HG02840 (cell line): ENCODE results near the gene GARRE1.

ENCODE experiments used
- ATAC-seq: cut with Tn5 transposase; IDR thresholded peaks from one replicate; pipeline ENCODE4 v1.9.1; 2021; ENCODE audit warnings: mild to moderate bottlenecking, moderate library complexity, moderate number of reproducible peaks; ENCODE audit not compliant: unreplicated experiment, low FRiP score

Gene GARRE1

GRCh38 chr19:34287662-34288140 lies 33.3 kb downstream of the GARRE1 start:
- no peak for ATAC-seq

- ATAC-seq = no peak
These were observed 34.0 kb downstream of the GARRE1 start for GRCh38 chr19:34288381-34288780.

GRCh38 chr19:34291235-34291634 lies 36.9 kb downstream of the GARRE1 start:
- no peak for ATAC-seq

- no peak for ATAC-seq
These were observed 40.7 kb downstream of the GARRE1 start for GRCh38 chr19:34295103-34295502.

GRCh38 chr19:34298891-34299520 lies 44.7 kb downstream of the GARRE1 start:
- ATAC-seq = no peak

- no peak for ATAC-seq
These were observed 45.2 kb downstream of the GARRE1 start for GRCh38 chr19:34299576-34299975.

- no peak for ATAC-seq
These were observed 46.0 kb downstream of the GARRE1 start for GRCh38 chr19:34300380-34300779.

GRCh38 chr19:34300962-34301361 lies 46.6 kb downstream of the GARRE1 start:
- no peak for ATAC-seq
